Measurements from ENCODE around the gene NUBPL. TPM values are rescaled to one million over a fixed set of nuclear protein-coding genes. Genes with fewer than 3 reads are reported as not detected.
"Not testable (repeated sequence)": the region's sequence is repeated elsewhere in the genome, so short reads cannot be mapped to it uniquely, and the experiment has no call there.

Gene NUBPL
- polyA plus RNA-seq, 10 donors: 6.5 to 11.3 (median 8.9) TPM

- no peak for DNase-seq
Measured at GRCh38 chr14:31572955-31573354, 11.8 kb downstream of the NUBPL start.

- DNase-seq: no peak
Measured at GRCh38 chr14:31576949-31577348, 15.7 kb downstream of the NUBPL start.

- DNase-seq: no peak
Measured at GRCh38 chr14:31578266-31578665, 17.1 kb downstream of the NUBPL start.

GRCh38 chr14:31578792-31579501 lies 17.7 kb downstream of the NUBPL start:
- DNase-seq: peak in 1 of 3 donors; percentile 61

GRCh38 chr14:31580234-31580633 lies 19.0 kb downstream of the NUBPL start:
- DNase-seq: no peak

- peak; percentile 49 to 78 (median 63) for DNase-seq
Measured at GRCh38 chr14:31582286-31582691, 21.1 kb downstream of the NUBPL start.

- peak in 1 of 3 donors; percentile 55 for DNase-seq
Measured at GRCh38 chr14:31582836-31583452, 21.7 kb downstream of the NUBPL start.

GRCh38 chr14:31590206-31590605 lies 29.0 kb downstream of the NUBPL start:
- peak in 1 of 3 donors; percentile 55 for DNase-seq

GRCh38 chr14:31592122-31592521 lies 30.9 kb downstream of the NUBPL start:
- no peak for DNase-seq

GRCh38 chr14:31592631-31593030 lies 31.4 kb downstream of the NUBPL start:
- DNase-seq: peak in 1 of 3 donors; percentile 64

GRCh38 chr14:31596342-31597095 lies 35.3 kb downstream of the NUBPL start:
- DNase-seq: no peak

- DNase-seq: no peak
Measured at GRCh38 chr14:31605702-31606101, 44.5 kb downstream of the NUBPL start.

GRCh38 chr14:31611778-31612433 lies 50.7 kb downstream of the NUBPL start:
- no peak for DNase-seq

- DNase-seq: no peak
Measured at GRCh38 chr14:31613188-31613587, 52.0 kb downstream of the NUBPL start.

- DNase-seq: not testable (repeated sequence)
Measured at GRCh38 chr14:31618884-31619283, 57.7 kb downstream of the NUBPL start.

- no peak for DNase-seq
Measured at GRCh38 chr14:31619440-31619839, 58.2 kb downstream of the NUBPL start.

GRCh38 chr14:31620898-31621297 lies 59.7 kb downstream of the NUBPL start:
- not testable (repeated sequence) for DNase-seq

GRCh38 chr14:31622060-31622459 lies 60.9 kb downstream of the NUBPL start:
- no peak for DNase-seq

GRCh38 chr14:31652900-31653299 lies 91.7 kb downstream of the NUBPL start:
- not testable (repeated sequence) for DNase-seq

GRCh38 chr14:31657917-31658316 lies 96.7 kb downstream of the NUBPL start:
- DNase-seq: no peak

GRCh38 chr14:31659278-31659677 lies 98.1 kb downstream of the NUBPL start:
- DNase-seq: no peak

- DNase-seq: no peak
Measured at GRCh38 chr14:31660191-31660590, 99.0 kb downstream of the NUBPL start.
